Tibial nerve (tissue), 4 donors: Measurements from ENCODE around the gene HDHD5.

Source experiments
- CTCF ChIP-seq, 5 experiments: fragments of 200-600 bp in 3 of 5; fragments of 450-650 bp in 2 of 5; sonication (generic) in 3 of 5; IDR thresholded peaks; one replicate each; pipeline ENCODE4 v1.5.1; 2016 to 2019; ENCODE audit warnings: antibody characterized with exemption in 5 of 5, mild to moderate bottlenecking in 3 of 5, moderate library complexity in 2 of 5
- EP300 ChIP-seq, 2 donors: sonication (generic); formaldehyde crosslinking; IDR thresholded peaks; one replicate each; pipeline ENCODE4 v1.6.1; 2017; ENCODE audit warnings: antibody characterized with exemption in 2 of 2, mild to moderate bottlenecking in 1 of 2
- POLR2A ChIP-seq, 2 donors: fragments of 450-650 bp; IDR thresholded peaks; one replicate each; pipeline ENCODE4 v1.6.1; 2017; ENCODE audit warnings: antibody characterized with exemption in 2 of 2, mild to moderate bottlenecking in 2 of 2, moderate library complexity in 2 of 2

GRCh38 chr22:17194213-17194612, 35.1 kb upstream of the HDHD5 start:
- TF ChIP-seq CTCF (IDR thresholded peaks at IDR 0.05) (no peak), POLR2A (IDR thresholded peaks at IDR 0.05) (no peak), EP300 (IDR thresholded peaks at IDR 0.05) (no peak)
